HCT116 (cell line): ENCODE data around the gene EEA1. TPM values are rescaled to one million over a fixed set of nuclear protein-coding genes. Genes with fewer than 3 reads are reported as not detected.
A peak's percentile ranks its signal among the peaks of the same experiment; 100 is the strongest.

ENCODE experiments used
- ATAC-seq: fragments of 200-7000 bp; cut with Tn5 transposase; 2 replicates; pipeline ENCODE4 v1.9.1; 2020; ENCODE audit warnings: mild to moderate bottlenecking, moderate library complexity
- BruUV-seq: library from RNA; stranded (reverse); fragments of 400-500 nt; replicated peaks from 2 replicates; lab custom pipeline; 2021; lab: Mats Ljungman, UMichigan
- CTCF ChIA-PET: fragments of 300-600 bp; sonication (Branson Sonifier 250); formaldehyde crosslinking; loops from one replicate; lab custom pipeline; 2021; ENCODE audit warnings: antibody characterized with exemption; lab: Charles Lee
- POLR2A ChIA-PET: fragments of 300-600, 350-600 bp; sonication (Branson Sonifier 250); formaldehyde crosslinking; loops from one replicate; lab custom pipeline; 2021; ENCODE audit warnings: antibody characterized with exemption; lab: Charles Lee
- RAD21 ChIA-PET, 2 experiments: fragments of 300-600 bp; sonication (Branson Sonifier 250); formaldehyde crosslinking; loops; one replicate each; lab custom pipeline; 2023; ENCODE audit warnings: low total read pairs in 2 of 2; ENCODE audit not compliant: uncharacterized antibody in 2 of 2, unreplicated experiment in 2 of 2, low non-redundant PET in 1 of 2; lab: Charles Lee
- DNase-seq: peaks from one replicate; pipeline ENCODE4 v3.0.0-alpha.2; 2010; ENCODE audit warnings: low read depth, low spot score
- H2AFZ ChIP-seq: fragments of 200-600 bp; shearing (Covaris generic), sonication (generic); 2 replicates; pipeline ENCODE4 v1.6.1; 2017; ENCODE audit warnings: low read depth, mixed run types, mixed read lengths, antibody characterized with exemption, low read length; ENCODE audit not compliant: poor library complexity, severe bottlenecking
- H3K27ac ChIP-seq: 2 replicates; pipeline ENCODE4 v1.5.1; 2012; ENCODE audit warnings: low read depth, low read length
- H3K27me3 ChIP-seq: fragments of 200-600 bp; sonication (generic); 2 replicates; pipeline ENCODE4 v1.6.1; 2016; ENCODE audit warnings: mixed run types, low read length, mixed read lengths; ENCODE audit not compliant: insufficient read depth
- H3K36me3 ChIP-seq, 2 experiments: fragments of 200-500 bp in 1 of 2; fragments of 200-600 bp in 1 of 2; sonication (Bioruptor generic) in 1 of 2; sonication (generic) in 1 of 2; 2 replicates each; pipeline versions ENCODE4 v1.5.1 to v1.6.1; 2014 to 2016; ENCODE audit warnings: low read length in 2 of 2, inconsistent platforms in 1 of 2, mixed read lengths in 1 of 2, mixed run types in 1 of 2; ENCODE audit not compliant: insufficient read depth in 2 of 2, control insufficient read depth in 1 of 2
- H3K4me1 ChIP-seq, 2 experiments: fragments of 200-600 bp in 1 of 2; sonication (generic) in 1 of 2; 2 replicates each; pipeline versions ENCODE4 v1.5.1 to v1.6.1; 2012 to 2017; ENCODE audit warnings: low read length in 2 of 2, inconsistent platforms in 1 of 2, mild to moderate bottlenecking in 1 of 2, mixed read lengths in 1 of 2, mixed run types in 1 of 2, moderate library complexity in 1 of 2; ENCODE audit not compliant: insufficient read depth in 2 of 2, control insufficient read depth in 1 of 2
- H3K4me2 ChIP-seq: fragments of 200-600 bp; sonication (generic); 2 replicates; pipeline ENCODE4 v1.6.1; 2017; ENCODE audit warnings: mixed run types, low read length, mixed read lengths
- H3K4me3 ChIP-seq, 2 experiments: fragments of 200-600 bp in 1 of 2; sonication (generic) in 1 of 2; replicated peaks in 1 of 2; 2 replicates each; pipeline ENCODE4 v1.5.1; 2011 to 2016; ENCODE audit warnings: low read length in 2 of 2, control low read depth in 1 of 2, low read depth in 1 of 2, mild to moderate bottlenecking in 1 of 2, mixed read lengths in 1 of 2, mixed run types in 1 of 2
- H3K79me2 ChIP-seq: fragments of 200-600 bp; sonication (generic); 2 replicates; pipeline ENCODE4 v1.6.1; 2017; ENCODE audit warnings: mild to moderate bottlenecking, mixed run types, low read length, moderate library complexity, mixed read lengths; ENCODE audit not compliant: insufficient read depth
- H3K9ac ChIP-seq: fragments of 200-600 bp; sonication (generic); 2 replicates; pipeline ENCODE4 v1.6.1; 2016; ENCODE audit warnings: low read length, mixed read lengths
- H3K9me2 ChIP-seq: fragments of 200-600 bp; sonication (generic), shearing (Covaris generic); 2 replicates; pipeline ENCODE4 v1.6.1; 2017; ENCODE audit warnings: mixed run types, mild to moderate bottlenecking, moderate library complexity; ENCODE audit not compliant: insufficient read depth
- H3K9me3 ChIP-seq, 2 experiments: fragments of 200-500 bp in 1 of 2; fragments of 200-600 bp in 1 of 2; sonication (Bioruptor generic) in 1 of 2; sonication (generic) in 1 of 2; 2 replicates each; pipeline ENCODE4 v1.6.1; 2014 to 2017; ENCODE audit warnings: low read length in 2 of 2, mixed read lengths in 2 of 2, inconsistent platforms in 1 of 2, low read depth in 1 of 2, mild to moderate bottlenecking in 1 of 2, mixed run types in 1 of 2, moderate library complexity in 1 of 2; ENCODE audit not compliant: control insufficient read depth in 1 of 2, insufficient read depth in 1 of 2
- H4K20me1 ChIP-seq: fragments of 200-600 bp; sonication (generic), shearing (Covaris generic); 2 replicates; pipeline ENCODE4 v1.6.1; 2017; ENCODE audit warnings: mixed run types, mild to moderate bottlenecking, moderate library complexity; ENCODE audit not compliant: insufficient read depth
- CBX3 ChIP-seq: IDR thresholded peaks from 2 replicates; pipeline ENCODE4 v1.6.1; 2012; ENCODE audit warnings: low read depth
- CEBPB ChIP-seq: IDR thresholded peaks from 2 replicates; pipeline ENCODE4 v1.6.1; 2012; ENCODE audit warnings: low read depth
- CTCF ChIP-seq, 3 experiments: fragments of 200-600 bp in 1 of 3; sonication (generic) in 1 of 3; IDR thresholded peaks in 2 of 3; conservative IDR thresholded peaks in 1 of 3; 2 replicates each; pipeline ENCODE4 v1.5.1; 2012 to 2017; ENCODE audit warnings: low read depth in 2 of 3, low read length in 2 of 3, antibody characterized with exemption in 1 of 3, borderline replicate concordance in 1 of 3, control low read depth in 1 of 3, mild to moderate bottlenecking in 1 of 3, mixed read lengths in 1 of 3, mixed run types in 1 of 3, moderate library complexity in 1 of 3; ENCODE audit not compliant: insufficient read depth in 1 of 3
- EGR1 ChIP-seq: IDR thresholded peaks from 2 replicates; pipeline ENCODE4 v1.6.1; 2012; ENCODE audit warnings: low read depth
- EZH2phosphoT487 ChIP-seq: fragments of 200-600 bp; IDR thresholded peaks from 2 replicates; pipeline ENCODE4 v1.6.1; 2018; ENCODE audit warnings: antibody characterized with exemption, borderline replicate concordance
- JUND ChIP-seq: IDR thresholded peaks from 2 replicates; pipeline ENCODE4 v1.6.1; 2012
- MAX ChIP-seq: IDR thresholded peaks from 2 replicates; pipeline ENCODE4 v1.6.1; 2012
- POLR2A ChIP-seq: IDR thresholded peaks from 2 replicates; pipeline ENCODE4 v1.7.0; 2011; ENCODE audit warnings: borderline replicate concordance; ENCODE audit not compliant: insufficient read depth, insufficient read length; ENCODE audit errors: extremely low read depth
- POLR2AphosphoS5 ChIP-seq: IDR thresholded peaks from 2 replicates; pipeline ENCODE4 v1.6.1; 2011; ENCODE audit warnings: mild to moderate bottlenecking, low read depth, low read length, moderate library complexity
- RAD21 ChIP-seq: IDR thresholded peaks from 2 replicates; pipeline ENCODE4 v1.6.1; 2012; ENCODE audit warnings: low read depth, mild to moderate bottlenecking
- REST ChIP-seq: IDR thresholded peaks from 2 replicates; pipeline ENCODE4 v1.6.1; 2012; ENCODE audit warnings: low read depth
- SP1 ChIP-seq: IDR thresholded peaks from 2 replicates; pipeline ENCODE4 v1.6.1; 2012; ENCODE audit warnings: low read depth
- SRF ChIP-seq: IDR thresholded peaks from 2 replicates; pipeline ENCODE4 v1.6.1; 2012; ENCODE audit warnings: low read depth
- YY1 ChIP-seq: IDR thresholded peaks from 2 replicates; pipeline ENCODE4 v1.6.1; 2011; ENCODE audit warnings: low read length, low read depth, moderate library complexity, mild to moderate bottlenecking; ENCODE audit not compliant: insufficient replicate concordance; ENCODE audit errors: extremely low read depth
- ZFX ChIP-seq: fragments of 450-650 bp; IDR thresholded peaks from 2 replicates; pipeline ENCODE4 v1.6.1; 2017
- ZNF274 ChIP-seq: fragments of 200-500 bp; sonication (Bioruptor generic); IDR thresholded peaks from 2 replicates; pipeline ENCODE4 v1.6.1; 2014; ENCODE audit warnings: mild to moderate bottlenecking, low read depth, low read length, inconsistent platforms
- intact Hi-C: fragments of 100-400 bp; cut with micrococcal nuclease; formaldehyde crosslinking; loops from 2 replicates; pipeline ENCODE4 v1.10.0; 2022
- total RNA-seq: library from RNA; stranded (reverse); gene quantifications from one replicate; pipeline ENCODE4 v1.2.1, GENCODE V29; 2021; ENCODE audit not compliant: unreplicated experiment

The EEA1 gene
- total RNA-seq, 1 experiment from 2014 or later: 13.8 TPM

GRCh38 chr12:92898755-92899154, 30.3 kb downstream of the EEA1 start:
- Histone ChIP-seq H4K20me1 (no peaks in the 10 kb centered on the region), H3K4me1 (peaks cover 19 to 28% of the 10 kb centered on the region in 2 experiments), H3K79me2 (peaks cover 15% of the 10 kb centered on the region; the same call in 1 of the 2 replicates), H3K27ac (peak overlapping the region; percentile 55; the same call in 1 of the 2 replicates), H2AFZ (no peak overlapping the region), H3K4me2 (peak overlapping the region; percentile 68), H3K36me3 (no peaks in the 10 kb centered on the region), H3K9me3 (no peaks in the 10 kb centered on the region), H3K9ac (peak overlapping the region; percentile 33), H3K9me2 (no peaks in the 10 kb centered on the region), H3K4me3 (peak overlapping the region in 1 of 2 experiments; percentile 29; a peak in 1 of 4 replicates), H3K27me3 (no peaks in the 10 kb centered on the region)
- ChIA-PET POLR2A (no interaction called here), RAD21 (no interaction called here), CTCF (interaction anchor here (1.6 to 1.9 kb wide), 2 partner anchors 28 to 71 kb away, joined by 7 to 8 read pairs; no protein-coding TSS in a partner anchor)
- DNase-seq (no peak), ATAC-seq (peak; percentile 18; the same call in 1 of the 2 replicates)
- intact Hi-C loops: no loop called here
- no TSS peak for BruUV-seq
- TF ChIP-seq RAD21 (no peak), CTCF (IDR thresholded peaks at IDR 0.05 in 2 of 3, conservative IDR thresholded peaks at IDR 0.05 in 1 of 3; ENCODE audit: borderline replicate concordance in 1 of 3, insufficient read depth in 1 of 3, low read depth in 2 of 3, low read length in 2 of 3) (no peak), SRF (no peak)

GRCh38 chr12:92897844-92898243, 31.3 kb downstream of the EEA1 start:
- ChIA-PET POLR2A (no interaction called here), RAD21 (no interaction called here), CTCF (no interaction called here)
- ATAC-seq: no peak
- no peak overlapping the region for H2AFZ ChIP-seq
- no peaks in the 10 kb centered on the region for H3K9me2 ChIP-seq
- no peak overlapping the region for H3K4me2 ChIP-seq
- no peak overlapping the region for H3K4me3 ChIP-seq
- H3K79me2 ChIP-seq: peaks cover 11% of the 10 kb centered on the region; the same call in 1 of the 2 replicates
- no peaks in the 10 kb centered on the region for H3K9me3 ChIP-seq
- BruUV-seq: no TSS peak
- H3K9ac ChIP-seq: no peak overlapping the region
- no peaks in the 10 kb centered on the region for H3K27me3 ChIP-seq
- peaks cover 19 to 28% of the 10 kb centered on the region in 2 experiments for H3K4me1 ChIP-seq
- H3K27ac ChIP-seq: no peak overlapping the region
- DNase-seq: no peak
- H4K20me1 ChIP-seq: no peaks in the 10 kb centered on the region
- intact Hi-C loops: no loop called here
- H3K36me3 ChIP-seq: no peaks in the 10 kb centered on the region
- no peak for TF ChIP-seq RAD21
- TF ChIP-seq CBX3: no peak
- TF ChIP-seq JUND: no peak
- TF ChIP-seq YY1: no peak
- TF ChIP-seq REST: no peak
- no peak for TF ChIP-seq SRF
- no peak for TF ChIP-seq ZFX
- TF ChIP-seq EGR1: no peak
- no peak for TF ChIP-seq CEBPB
- TF ChIP-seq SP1: no peak
- TF ChIP-seq ZNF274: no peak
- TF ChIP-seq POLR2A: no peak
- no peak for TF ChIP-seq EZH2phosphoT487
- no peak for TF ChIP-seq MAX
- TF ChIP-seq POLR2AphosphoS5: no peak
